ENCODE results near the gene PCSK7.
A peak's percentile ranks its signal among the peaks of the same experiment; 100 is the strongest.
"Not testable (repeated sequence)": the region's sequence is repeated elsewhere in the genome, so short reads cannot be mapped to it uniquely, and the experiment has no call there.

Gene PCSK7

DNA sequence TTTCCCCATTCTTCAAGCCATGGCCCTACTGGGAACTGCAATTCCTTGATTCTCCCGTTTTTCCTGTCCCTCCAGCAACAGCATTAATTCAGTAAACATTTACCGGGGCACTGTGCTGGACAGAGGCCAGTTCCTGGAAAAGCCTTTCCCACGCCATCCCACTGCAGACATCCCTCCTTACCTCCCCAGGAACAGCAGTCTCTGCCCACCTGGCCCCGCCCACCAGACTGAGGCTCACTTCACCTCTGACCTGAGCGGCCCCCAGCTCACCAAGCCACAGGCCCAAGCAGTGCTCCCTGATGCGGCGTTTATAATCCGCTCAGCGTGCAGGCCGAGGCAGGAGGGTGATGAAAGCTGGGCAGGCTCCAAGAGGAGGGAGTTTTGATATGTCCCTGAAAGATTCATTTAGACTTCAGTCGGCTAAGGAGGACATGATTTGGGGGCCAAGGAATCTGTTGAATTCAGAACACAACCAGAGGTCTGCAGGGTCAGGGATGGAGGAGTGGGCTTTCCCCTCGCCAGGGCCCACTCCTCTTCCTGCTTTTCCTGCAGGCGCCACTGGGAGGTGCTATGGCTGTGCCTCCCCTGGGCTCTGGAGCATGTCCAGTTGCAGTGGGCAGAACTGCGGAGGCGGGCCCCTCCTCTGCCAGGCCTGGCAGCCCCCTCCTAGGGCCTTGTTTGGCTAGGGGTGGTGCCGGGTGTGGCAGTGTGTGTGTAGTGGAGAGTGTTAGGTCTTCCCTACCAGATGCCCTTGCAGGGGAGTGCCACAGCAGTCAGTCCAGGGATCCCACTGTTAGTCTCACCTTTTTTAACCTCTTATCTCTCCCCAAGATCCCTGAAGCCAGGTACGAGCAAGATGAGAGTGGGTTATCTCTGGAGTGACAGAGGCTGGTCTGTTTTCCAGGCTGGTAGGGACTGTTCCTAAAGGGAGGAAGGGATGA lies 34.1 kb downstream of the PCSK7 start:
- peak; percentile 17 for DNase-seq

DNA sequence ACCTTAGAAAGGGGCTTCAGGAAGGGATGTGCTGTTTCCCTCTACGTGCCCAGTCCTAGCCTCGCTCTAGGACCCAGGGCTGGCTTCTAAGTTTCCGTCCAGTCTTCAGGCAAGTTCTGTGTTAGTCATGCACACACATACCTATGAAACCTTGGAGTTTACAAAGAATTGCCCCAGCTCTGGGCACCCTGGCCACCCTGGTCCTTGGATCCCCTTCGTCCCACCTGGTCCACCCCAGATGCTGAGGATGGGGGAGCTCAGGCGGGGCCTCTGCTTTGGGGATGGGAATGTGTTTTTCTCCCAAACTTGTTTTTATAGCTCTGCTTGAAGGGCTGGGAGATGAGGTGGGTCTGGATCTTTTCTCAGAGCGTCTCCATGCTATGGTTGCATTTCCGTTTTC lies 34.9 kb downstream of the PCSK7 start:
- DNase-seq: no peak

DNA sequence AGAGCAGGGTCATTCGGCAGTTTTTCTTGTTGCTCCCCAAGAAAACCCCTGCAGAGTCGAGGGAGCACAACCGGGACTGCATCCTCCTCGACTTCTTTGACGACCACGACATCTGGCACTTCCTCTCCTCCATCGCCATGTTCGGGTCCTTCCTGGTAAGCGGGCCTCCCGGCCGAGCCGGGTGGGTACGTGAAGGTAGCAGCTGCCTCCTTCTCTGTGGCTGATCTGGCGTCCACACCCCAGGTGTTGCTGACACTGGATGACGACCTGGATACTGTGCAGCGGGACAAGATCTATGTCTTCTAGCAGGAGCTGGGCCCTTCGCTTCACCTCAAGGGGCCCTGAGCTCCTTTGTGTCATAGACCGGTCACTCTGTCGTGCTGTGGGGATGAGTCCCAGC lies 36.1 kb downstream of the PCSK7 start:
- no peak for DNase-seq

DNA sequence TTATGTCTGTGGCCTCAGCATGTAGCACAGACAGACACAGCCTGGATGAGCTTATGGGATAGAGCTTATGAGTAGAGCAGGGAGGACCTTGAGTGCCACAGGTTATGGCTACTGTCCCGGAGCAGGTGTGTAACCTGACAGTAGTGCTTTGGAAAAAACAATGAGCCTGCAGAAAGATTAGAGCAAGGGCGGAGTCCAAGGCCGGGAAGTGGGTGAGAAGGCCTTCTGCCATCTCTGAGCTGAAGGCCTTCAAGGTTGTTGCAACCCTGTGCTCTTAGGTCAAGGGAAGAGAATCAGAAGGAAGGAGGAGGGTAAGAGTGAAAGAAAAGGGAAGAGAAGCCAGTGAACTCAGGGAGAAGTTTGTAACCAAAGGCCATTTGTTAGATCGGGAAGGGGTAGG lies 36.6 kb downstream of the PCSK7 start:
- no peak for DNase-seq

DNA sequence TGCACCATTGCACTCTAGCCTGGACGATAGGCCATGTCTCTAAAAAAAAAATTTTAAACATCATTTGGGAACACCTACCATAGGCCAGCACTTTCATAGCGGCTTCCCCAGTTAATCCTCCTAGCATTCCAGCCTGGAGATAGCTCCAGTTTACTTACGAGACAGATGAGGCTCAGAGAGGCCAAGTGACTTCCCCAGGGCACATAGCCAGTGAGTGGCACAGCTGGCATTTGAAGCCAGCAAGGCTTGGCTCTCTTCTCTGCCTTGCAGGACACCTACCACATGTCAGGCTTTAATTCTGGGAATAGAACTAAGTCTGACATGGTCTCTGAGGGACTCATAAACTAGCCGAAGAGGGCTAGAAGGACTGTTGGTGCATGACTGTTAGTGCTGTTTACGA lies 37.6 kb downstream of the PCSK7 start:
- DNase-seq: no peak

DNA sequence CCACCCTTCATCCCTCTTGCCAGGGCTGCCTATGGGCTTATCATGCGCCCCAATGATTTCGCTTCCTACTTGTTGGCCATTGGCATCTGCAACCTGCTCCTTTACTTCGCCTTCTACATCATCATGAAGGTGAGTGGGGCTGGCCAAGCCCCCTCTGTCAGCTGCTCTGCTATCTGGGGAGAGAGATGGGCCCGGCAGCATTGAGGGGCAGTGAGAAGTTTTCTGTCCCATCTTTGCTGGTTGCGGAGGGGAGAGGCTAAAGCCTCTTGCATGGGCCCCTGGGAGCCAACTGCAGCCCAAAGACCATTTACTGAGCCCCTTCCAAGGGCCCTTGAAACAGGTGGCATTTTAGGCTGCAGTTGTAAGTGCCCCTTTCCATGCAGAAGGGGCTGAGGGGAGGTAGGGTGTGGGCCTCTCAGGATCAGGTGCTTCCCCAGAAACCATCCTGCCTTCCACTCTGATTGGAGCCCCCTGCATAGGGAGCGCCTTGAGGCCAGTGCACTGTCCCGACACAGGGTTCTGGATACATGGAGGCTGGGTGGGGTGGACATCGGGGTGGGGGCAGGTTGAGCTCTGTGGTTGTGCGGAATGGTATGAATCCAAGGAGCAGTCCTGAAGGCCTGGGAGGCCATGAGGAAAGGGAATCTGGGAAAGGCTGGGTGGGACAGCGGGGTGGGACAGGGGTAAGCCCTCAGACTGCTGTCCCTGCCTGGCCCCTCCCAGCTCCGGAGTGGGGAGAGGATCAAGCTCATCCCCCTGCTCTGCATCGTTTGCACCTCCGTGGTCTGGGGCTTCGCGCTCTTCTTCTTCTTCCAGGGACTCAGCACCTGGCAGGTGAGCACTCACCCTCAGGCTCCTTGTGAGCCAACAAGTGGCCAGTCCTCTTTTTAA lies 38.5 kb downstream of the PCSK7 start:
- no peak for DNase-seq

DNA sequence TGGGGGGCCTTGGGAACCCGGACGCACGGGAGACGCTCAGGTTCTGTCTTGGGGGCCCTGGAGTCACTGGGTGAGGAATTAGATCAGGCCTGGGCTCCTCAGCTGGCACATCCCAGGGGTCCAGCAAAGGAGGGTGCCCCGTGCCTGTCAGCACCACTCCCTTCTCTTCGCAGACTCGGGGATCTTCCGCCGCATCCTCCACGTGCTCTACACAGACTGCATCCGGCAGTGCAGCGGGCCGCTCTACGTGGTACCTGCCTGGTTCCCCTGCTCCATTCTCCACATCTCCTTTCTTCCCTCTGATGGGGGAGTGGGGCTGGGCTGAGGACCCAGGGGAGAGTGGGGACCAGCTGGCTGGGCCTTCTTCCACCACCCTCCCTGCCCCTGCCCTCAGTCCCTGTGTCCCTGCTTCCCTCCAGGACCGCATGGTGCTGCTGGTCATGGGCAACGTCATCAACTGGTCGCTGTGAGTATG lies 39.4 kb downstream of the PCSK7 start:
- DNase-seq: no peak

DNA sequence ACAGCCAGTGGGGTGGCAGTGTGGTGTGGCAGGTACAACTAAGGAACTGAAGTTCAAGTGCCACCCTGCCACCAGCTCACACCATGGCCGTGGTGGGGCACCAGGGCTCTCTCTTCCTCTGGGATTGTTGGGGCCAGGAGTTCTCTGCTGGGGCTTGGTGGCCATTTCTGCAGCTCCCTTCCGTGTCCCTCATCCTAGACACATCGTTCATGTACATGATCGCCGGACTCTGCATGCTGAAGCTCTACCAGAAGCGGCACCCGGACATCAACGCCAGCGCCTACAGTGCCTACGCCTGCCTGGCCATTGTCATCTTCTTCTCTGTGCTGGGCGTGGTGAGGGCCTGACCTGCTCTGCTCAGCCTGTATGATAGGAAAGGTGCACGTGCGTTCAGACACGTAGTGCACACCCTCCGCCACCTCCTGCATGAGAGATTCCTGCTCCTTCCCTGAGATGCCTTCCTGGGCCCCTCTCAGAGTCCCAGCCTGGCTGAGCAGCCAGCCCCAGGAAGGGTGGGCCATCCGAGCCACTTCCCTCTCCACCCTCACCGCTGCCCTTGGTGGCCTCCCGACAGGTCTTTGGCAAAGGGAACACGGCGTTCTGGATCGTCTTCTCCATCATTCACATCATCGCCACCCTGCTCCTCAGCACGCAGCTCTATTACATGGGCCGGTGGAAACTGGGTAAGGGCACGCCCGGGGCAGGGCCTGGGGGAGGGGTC lies 40.0 kb downstream of the PCSK7 start:
- no peak for DNase-seq

DNA sequence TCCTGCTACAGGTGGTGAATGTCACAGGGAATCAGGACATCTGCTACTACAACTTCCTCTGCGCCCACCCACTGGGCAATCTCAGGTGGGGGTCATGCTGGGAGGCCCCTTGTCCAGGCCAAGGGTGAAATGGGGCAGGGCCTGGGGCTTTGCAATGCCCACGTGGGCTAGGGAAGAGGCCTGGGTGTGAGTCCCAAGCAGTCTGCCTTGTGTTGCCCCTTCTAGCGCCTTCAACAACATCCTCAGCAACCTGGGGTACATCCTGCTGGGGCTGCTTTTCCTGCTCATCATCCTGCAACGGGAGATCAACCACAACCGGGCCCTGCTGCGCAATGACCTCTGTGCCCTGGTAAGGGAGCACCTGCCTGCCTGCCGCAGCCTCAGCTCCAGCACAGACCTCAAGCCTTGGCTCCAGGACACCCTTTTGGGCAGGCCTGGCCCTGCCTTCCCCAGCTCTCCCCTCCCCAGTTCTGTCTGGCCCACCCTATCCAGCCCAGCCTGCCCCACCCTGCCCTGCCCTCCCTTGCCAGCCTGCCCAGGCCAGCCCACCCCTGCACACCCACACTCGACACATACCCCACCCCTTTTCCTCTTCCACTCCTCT lies 41.8 kb downstream of the PCSK7 start:
- no peak for DNase-seq

DNA sequence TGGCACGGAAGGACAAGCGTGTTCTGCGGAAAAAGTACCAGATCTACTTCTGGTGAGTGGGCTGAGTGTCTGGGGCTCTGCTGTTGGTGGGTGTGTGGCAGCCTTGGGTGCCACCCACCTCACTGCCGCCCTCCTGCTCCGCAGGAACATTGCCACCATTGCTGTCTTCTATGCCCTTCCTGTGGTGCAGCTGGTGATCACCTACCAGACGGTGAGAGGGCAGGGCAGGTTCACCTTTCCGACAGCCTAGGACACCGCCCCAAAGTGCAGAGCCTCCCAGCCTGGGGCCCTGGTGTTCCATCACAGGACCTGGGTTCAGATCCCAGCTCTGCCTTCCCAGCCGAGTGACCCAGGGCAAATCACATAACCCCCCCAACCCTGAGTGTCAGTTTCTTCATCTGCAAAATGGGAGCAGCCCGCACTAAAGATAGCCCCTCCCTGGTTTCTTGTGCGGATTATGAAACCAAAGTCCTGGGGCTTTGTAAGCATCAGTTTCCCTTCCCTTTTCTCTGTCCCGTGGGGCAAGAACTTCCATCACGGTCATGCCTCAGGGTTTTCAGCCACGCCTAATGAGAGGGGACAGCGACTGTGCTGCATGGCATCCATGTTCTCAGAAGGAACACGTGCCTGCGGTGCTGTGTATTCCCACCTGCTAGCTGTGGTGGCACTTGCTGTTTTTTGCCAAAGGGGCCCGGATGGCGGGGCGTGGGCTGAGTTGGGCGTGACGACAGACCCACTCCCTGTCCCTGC lies 42.5 kb downstream of the PCSK7 start:
- DNase-seq: no peak

DNA sequence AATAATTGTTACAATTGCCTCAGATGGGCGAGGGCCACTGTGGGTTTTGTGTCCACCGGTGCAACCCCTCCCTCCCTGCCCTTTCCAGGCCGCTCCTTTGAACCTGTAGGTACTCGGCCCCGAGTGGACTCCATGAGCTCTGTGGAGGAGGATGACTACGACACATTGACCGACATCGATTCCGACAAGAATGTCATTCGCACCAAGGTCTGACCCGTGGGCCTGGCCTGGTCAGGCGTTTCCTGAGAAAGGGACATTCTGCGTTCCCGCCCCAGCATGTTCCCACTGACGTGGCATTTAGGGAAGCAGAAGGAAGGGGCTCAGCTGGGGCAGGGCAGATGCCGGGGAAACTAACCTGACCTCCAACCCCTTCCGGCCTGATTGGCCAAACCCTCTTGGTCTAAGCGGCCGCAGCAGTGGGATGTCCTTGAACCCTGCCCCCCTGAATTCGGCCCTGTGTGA lies 43.2 kb downstream of the PCSK7 start:
- no peak for DNase-seq

DNA sequence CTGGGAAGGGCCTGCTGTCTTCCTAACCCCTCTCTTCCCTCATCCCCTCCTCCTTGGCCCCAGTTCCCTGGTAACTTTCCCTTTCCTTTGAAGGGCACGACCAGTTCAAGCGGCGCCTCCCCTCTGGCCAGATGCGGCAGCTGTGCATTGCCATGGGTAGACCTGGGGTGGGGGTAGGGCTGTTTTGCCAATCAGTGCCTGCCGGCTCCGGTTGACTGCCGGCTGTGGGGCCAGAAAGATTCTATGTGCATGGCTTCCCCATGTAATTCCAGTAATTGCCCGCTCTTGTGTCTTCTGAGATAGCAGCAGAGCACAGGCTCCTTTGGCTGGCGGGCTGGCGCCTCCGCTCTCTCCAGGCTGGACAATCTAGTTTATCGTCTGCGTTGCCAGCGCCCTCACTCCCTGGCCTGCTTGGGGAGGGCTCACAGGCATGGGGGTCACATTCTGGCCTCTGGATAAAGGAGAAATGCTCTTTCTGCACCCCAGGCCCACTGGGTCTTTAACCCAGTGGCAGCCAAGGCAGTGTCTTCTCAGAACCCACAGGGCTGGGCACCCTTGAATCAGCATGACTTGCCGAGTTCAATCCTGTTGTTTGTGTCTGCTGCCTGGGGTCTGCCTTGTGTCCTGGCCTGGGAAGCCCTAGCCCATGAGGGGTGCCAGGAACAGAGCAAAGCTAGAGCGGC lies 43.9 kb downstream of the PCSK7 start:
- DNase-seq: no peak

DNA sequence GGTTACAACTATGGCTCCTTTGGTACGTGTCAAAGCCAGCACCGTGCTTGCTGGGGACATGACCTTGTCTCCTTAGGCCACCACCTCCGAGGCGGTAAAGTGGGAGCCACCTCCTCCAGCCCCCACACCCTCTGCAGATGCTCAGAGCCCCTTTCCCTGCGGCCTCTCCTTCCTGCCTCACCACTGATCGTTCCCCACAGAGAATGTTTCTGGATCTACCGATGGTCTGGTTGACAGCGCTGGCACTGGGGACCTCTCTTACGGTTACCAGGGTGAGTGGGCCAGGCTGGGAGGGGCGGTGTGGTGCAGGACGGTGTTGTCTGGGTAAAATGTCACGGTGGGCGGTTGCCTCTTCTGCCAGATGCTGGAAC lies 44.5 kb downstream of the PCSK7 start:
- DNase-seq: no peak

DNA sequence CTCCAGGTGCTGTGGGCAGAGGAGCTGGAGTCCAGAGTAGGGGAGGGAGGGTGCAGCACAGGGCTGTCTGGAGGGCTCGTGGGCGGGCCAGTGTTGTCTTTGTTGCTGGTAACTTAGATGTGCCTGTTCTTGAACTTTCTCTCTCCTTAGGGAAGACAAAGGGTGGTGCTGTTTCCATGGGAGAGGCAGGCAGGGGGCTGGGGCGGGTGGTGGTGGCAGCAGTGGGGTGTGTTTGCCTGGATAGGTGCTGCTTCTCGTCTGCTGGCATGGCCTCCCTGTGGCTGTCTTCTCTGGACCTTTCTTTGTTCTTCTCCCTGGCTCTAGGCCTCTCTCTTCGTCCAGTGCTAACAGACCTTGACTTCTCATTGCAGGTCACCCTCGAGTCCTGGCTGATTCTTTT lies 44.9 kb downstream of the PCSK7 start:
- no peak for DNase-seq

DNA sequence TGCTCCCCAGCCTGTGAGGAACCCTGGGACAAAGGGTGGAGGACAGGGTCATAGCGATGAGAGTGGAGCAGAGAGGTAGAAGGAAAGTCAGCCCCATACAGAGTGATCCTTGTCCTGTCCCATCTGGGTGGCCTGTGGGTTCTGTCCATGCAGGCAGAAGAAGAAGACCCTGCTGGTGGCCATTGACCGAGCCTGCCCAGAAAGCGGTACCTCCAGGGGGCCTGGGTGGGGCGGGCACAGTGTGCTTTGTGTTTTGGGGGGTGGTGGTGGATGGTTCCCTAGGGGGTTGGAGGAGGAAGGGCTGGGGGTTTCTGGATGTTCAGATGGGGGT lies 45.5 kb downstream of the PCSK7 start:
- DNase-seq: no peak

DNA sequence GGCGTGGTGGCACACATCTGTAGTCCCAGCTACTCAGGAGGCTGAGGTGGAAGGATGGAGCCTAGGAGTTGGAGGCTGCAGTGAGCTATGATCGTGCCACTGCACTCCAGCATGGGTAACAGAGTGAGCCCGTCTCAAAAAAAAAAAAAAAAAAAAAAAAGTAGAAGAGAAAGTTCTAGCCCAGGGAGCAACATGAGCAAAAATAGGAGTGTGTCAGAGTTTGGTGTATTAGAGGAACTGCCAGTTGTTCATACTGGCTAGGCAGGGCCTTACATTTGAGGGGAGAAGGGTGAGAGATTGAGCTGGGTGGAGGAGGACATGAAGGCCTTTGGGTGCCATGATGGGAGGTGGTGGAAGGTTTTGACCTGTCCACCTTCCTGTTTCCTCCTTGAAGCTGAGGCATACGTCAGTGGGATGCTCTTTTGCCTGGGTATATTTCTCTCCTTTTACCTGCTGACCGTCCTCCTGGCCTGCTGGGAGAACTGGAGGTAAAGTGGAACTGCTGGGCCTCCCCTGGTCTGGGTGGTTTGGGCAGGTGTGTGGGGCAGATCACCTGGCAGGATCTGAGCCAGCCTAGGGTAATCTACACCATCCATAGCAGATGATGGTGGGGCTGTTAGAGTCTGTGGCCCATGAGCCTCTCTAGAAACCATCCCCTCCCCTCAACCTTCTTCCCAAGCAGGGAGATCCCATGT lies 46.0 kb downstream of the PCSK7 start:
- DNase-seq: peak; percentile 49

DNA sequence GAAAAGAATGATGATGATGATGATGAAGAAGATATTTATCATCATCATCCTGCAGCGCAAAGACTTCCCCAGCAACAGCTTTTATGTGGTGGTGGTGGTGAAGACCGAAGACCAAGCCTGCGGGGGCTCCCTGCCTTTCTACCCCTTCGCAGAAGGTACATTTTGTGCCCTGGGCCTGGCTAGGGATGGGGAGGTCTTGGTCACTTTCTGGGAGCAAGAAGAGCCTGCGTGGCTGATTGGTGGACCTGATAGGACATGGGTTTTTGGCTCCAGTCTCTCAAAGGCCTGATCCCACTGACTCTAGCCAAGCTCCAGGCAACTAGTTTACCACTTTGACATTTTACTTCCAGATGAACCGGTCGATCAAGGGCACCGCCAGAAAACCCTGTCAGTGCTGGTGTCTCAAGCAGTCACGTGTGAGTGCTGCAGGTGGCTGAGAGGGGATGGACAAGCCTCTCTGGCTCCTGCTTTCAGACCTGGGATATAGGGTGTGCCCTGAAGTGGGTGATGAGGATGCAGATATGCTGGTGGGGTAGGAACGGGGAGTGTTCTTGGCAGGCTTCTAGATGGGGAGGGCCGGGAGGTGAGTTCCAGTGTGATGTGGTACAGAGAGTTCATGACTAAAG lies 48.0 kb downstream of the PCSK7 start:
- peak; percentile 96 for DNase-seq

DNA sequence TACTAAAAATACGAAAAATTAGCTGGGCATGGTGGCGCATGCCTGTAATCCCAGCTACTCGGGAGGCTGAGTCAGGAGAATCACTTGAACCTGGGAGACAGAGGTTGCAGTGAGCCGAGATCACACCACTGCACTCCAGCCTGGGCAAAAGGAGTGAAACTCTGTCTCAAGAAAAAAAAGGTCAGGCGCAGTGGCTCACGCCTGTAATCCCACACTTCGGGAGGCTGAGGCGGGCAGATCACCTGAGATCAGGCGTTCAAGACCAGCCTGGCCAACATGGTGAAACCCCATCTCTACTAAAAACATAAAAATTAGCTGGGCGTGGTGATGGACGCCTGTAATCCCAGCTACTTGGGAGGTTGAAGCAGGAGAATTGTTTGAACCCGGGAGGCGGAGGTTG lies 48.7 kb downstream of the PCSK7 start:
- not testable (repeated sequence) for DNase-seq

DNA sequence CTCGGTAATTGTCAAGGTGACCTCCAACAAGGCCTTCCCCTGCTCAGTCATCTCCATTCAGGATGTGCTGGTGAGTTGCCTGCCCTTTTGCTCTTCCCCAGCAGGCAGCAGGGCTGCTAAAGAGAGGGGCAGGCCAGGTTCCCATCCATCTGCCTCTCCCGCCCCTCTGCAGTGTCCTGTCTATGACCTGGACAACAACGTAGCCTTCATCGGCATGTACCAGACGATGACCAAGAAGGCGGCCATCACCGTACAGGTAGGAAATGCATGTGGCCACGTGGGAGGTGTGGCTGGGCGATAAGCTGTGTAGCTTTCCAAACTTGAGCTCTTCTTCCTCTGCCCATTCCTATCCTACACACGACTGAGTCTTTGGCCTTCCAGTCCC lies 49.3 kb downstream of the PCSK7 start:
- no peak for DNase-seq

All from DMS53 (cell line).